HG02970 (cell line): ENCODE results near the gene BEGAIN.
"Not testable (repeated sequence)": the region's sequence is repeated elsewhere in the genome, so short reads cannot be mapped to it uniquely, and the experiment has no call there.

Experiments used
- ATAC-seq: cut with Tn5 transposase; IDR thresholded peaks from one replicate; pipeline ENCODE4 v1.9.1; 2021; ENCODE audit warnings: mild to moderate bottlenecking, moderate library complexity, moderate number of reproducible peaks; ENCODE audit not compliant: unreplicated experiment, low FRiP score

The BEGAIN gene

DNA sequence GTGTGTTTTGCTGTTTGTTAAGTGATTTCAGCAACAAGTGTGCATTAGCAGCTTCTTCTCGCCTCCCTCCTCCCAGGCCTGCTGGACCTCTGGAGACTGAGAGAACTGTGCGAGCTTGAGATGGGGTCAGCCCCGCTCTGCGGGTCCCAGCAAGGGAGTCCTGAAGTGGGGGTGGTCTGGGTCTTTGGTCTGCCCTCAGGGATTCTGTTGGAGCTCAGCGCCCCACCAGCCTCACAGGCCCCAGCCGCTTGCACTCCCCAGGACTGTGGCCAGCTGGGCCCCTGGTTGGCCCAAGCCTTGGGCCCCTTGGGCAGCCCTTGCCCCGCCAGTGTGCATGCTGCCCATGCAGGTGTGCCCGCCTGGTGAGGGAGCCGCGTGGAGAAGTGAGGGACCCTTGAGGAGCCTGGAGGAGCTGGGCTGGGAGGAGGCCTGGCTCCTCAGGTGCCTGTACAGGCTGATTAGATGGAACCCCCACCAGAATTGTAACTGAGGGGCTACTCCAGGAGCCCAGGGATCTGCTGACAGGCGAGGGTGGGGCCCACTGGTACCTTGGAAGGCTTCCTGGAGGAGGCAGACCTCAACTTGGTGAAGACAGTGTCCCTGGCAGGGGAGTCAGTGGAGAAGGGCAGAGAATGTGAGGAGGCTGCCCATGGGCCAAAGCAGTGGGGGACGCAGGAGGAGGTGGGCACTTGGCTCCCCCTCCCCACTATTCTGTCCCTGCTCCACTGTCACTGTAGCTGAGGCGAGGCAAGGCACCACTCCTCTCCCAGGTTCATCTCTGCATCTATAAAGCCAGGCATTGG lies 56.7 kb downstream of the BEGAIN start:
- no peak for ATAC-seq

GRCh38 chr14:100529561-100530031 lies 57.6 kb downstream of the BEGAIN start:
- ATAC-seq: no peak

DNA sequence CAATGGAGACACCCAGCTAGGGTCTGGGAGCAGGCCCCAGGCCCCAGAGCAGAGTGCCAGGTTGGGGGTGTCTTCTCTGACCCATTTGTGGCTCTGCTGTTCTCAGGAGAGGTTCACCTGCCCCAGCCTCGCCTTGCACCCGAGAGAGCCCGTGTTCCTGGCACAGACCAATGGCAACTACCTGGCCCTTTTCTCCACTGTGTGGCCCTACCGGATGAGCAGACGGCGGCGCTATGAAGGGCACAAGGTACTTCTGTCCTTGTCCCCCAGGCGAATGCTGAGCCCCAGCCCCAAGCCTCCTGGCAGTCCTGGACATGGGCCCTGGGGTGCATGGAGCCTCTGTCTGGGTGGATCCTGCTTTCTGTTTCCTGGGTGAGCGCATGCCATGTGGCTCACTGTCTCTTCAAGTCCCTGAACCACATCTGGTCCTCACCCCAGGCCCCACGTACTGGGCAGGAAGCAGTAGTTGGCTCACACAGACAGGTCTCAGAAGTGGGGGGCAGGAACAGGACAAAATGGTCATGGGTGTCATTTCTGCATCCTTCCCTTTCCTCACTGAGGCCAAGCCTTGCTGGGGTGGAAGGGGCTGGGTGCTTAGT lies 58.2 kb downstream of the BEGAIN start:
- no peak for ATAC-seq

- no peak for ATAC-seq
These were observed 60.6 kb downstream of the BEGAIN start for GRCh38 chr14:100526632-100527031.

DNA sequence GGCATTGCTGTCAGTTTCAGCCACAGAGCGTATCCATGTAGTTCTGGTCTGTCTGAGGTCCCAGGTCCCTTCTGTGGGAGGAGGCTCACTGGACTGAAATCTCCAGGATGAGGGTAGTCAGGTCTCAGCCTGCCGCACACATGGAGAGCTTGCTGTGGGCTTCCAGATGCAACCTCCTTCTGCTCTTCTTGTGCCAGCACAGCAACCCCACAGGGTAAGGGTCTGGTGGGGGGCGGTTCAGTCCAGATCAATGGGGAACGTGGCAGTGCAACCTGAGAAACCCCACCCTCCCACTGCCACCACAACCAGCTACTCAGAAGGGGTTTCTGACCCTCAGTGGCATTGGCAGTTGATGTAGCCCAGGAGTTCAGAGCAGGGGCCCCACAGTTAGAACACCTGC lies 61.2 kb downstream of the BEGAIN start:
- no peak for ATAC-seq

DNA sequence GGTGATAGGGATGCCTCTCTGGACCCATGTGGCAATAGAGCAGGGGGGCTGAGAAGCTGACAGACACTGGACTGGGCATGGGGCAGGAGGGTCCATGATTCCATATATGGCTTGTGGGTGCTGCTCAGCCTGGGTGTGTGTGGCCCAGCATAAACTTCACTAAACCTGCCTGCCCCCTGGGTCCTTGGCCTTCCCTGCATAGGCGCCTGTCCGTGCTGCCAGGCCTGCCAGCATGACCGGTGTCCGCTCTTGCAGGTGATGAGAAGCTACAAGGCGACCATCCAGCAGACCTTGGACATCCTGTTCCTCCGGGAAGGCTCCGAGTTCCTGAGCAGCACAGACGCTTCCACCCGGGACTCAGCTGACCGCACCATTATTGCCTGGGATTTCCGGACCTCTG lies 61.6 kb downstream of the BEGAIN start:
- ATAC-seq: no peak

GRCh38 chr14:100524933-100525243 lies 62.3 kb downstream of the BEGAIN start:
- ATAC-seq: no peak

DNA sequence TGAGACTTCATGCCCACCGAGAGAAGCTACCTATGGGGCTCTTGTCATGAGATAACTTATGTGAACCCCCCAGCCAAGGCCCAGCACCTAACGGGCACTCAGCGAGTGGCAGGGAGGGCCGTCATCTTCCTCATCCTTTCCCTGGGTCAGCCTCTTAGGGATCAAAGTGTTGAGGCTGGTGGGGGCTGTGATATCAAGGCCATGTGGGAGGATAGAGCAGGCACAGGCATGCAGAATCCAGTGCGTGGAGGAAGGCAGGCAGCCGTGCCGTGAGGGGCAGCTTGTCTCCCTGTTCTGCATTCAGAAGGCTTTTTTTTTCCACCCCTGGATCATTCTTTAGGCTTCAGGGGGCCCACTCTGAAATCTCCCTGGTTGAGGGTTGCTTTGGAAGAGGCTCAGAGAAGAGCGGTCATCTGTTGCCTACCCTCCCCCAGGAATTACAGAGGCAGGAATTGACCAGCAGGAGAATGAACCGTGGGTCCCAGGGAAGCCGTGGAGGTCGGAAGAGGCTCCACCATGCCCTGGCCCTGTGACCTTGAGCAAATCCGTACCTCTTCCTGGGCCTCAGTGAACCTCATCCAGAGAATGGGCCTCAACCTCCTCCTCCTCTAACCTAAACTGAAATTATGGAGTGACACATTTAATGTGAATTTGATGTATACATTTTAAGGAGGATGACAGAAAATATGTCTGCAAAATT lies 62.8 kb downstream of the BEGAIN start:
- ATAC-seq: no peak

DNA sequence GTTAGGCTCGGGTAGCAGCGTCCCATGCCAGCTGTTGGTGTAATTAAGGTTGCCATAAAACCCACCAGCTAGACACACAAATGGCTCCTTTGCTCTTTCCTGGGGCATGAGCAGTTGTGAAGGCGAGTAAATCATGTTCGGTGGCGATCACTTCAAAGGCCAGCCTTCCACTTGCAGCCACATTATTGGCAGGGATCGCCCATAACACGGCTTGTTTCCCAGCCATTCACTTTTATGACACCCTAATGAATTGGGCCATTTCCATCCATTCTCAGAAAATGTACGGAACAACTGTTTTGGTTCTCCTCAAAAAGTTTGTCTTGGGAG lies 63.4 kb downstream of the BEGAIN start:
- no peak for ATAC-seq

- ATAC-seq: no peak
These were observed 63.9 kb downstream of the BEGAIN start for GRCh38 chr14:100523131-100523842.

- ATAC-seq: no peak
These were observed 64.6 kb downstream of the BEGAIN start for GRCh38 chr14:100522616-100523099.

DNA sequence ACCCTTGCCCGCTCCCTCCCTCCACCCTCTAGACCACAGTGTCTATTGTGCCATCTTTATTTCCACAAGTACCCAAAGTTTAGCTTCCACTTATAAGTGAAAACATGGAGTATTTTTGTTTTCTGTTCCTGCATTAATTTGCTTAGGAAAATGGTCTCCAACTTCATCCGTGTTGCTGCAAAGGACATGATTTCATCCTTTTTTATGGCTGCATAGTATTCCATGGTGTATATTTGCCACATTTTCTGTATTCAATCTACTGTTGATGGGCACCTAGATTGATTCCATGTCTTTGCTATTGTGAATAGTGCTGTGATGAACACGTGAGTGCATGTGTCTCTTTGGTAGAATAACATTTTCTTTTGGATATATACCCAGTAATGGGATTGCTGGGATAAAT lies 81.2 kb downstream of the BEGAIN start:
- not testable (repeated sequence) for ATAC-seq

GRCh38 chr14:100504372-100505078 lies 82.7 kb downstream of the BEGAIN start:
- ATAC-seq: no peak

GRCh38 chr14:100503251-100503650 lies 84.0 kb downstream of the BEGAIN start:
- ATAC-seq: no peak

GRCh38 chr14:100502622-100503220 lies 84.5 kb downstream of the BEGAIN start:
- ATAC-seq: no peak

- no peak for ATAC-seq
These were observed 87.1 kb downstream of the BEGAIN start for GRCh38 chr14:100500128-100500527.

- ATAC-seq: no peak
These were observed 89.1 kb downstream of the BEGAIN start for GRCh38 chr14:100498068-100498467.

DNA sequence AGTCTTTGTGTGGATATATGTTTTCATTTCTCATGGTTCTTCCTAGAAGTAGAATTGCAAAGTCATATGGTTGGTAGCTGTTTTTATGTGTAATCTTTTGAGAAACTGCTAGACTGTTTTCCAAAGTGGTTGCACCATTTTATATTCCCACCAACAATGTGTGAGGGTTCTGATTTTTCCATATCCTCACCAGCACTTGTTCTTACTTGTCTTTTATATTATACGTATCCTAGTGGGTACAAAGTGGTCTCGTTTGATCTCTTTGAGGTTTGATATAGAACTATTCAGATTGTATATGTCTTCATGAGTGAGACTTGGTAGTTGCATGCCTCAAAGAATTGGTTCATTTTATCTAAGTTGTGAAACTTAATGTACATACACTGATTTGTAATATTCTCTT lies 91.3 kb downstream of the BEGAIN start:
- no peak for ATAC-seq

- ATAC-seq: no peak
These were observed 92.6 kb downstream of the BEGAIN start for GRCh38 chr14:100494645-100495044.

DNA sequence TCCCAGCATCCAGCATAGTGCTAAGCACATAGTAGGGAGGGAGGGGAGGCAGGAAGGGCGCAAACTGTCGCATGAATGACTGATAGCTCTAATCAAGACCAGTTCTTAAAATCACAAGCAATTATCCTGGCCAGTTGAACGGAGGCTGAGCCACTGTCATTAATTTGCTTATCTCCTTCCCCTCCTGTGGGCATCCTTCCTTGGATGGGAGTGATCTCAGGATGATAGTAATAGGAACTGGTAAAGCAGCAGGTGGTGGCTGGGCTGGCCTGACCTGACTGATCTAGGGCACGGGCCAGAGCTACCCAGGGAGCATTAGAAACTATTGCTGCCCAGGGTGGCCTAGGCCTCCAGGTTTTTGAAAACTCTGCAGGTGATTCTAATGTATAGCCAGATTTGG lies 97.0 kb downstream of the BEGAIN start:
- ATAC-seq: no peak
